HG03039 (cell line): ENCODE measurements around the gene ALDH1A1.

ENCODE experiments used
- ATAC-seq: cut with Tn5 transposase; IDR thresholded peaks from one replicate; pipeline ENCODE4 v1.9.1; 2021; ENCODE audit warnings: mild to moderate bottlenecking, moderate library complexity; ENCODE audit not compliant: unreplicated experiment

The ALDH1A1 gene

GRCh38 chr9:72898784-72899733 lies 53.8 kb downstream of the ALDH1A1 start:
- ATAC-seq = no peak

- ATAC-seq = no peak
Observed at GRCh38 chr9:72898360-72898759, 54.5 kb downstream of the ALDH1A1 start.

- ATAC-seq = no peak
Observed at GRCh38 chr9:72897069-72897649, 55.7 kb downstream of the ALDH1A1 start.

DNA sequence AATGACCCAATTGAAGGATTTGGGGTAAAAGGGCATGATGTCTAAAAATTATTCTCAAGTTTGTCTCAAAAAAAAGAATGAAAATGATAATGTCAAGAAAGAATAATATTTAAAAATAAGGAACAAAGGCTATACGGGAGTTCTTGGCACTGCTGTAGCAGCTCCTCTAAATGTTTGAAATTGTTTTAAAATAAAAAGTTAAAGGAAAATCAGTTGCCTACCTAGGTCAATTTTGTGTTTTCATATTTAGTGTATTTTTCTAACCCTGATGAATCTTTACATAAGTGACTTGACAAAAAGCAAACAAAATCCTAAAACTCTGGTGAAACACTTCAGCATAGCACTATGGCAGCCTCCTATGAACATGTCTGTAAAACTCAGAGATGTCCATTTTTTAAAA lies 56.4 kb downstream of the ALDH1A1 start:
- ATAC-seq = no peak

- ATAC-seq = no peak
Observed at GRCh38 chr9:72895122-72895521, 57.7 kb downstream of the ALDH1A1 start.

DNA sequence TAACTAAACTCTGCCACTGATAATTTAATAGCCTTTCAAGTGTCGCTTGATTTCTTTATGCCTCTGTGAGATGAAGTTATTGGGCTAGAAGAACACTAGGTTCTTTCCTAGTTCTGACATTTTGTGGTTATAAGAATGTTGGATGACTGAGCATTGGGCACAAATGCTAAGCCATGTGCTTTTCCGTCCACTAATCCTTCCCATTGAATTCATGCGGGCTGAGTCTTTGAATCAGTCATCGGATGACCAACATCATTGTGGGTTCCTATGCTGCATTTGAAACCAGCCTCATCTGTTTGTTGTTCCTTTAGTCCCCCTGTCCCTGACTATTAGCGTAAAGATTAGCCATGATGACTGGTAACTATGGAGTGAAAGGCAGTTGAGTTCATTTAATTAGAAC lies 58.5 kb downstream of the ALDH1A1 start:
- no peak for ATAC-seq

DNA sequence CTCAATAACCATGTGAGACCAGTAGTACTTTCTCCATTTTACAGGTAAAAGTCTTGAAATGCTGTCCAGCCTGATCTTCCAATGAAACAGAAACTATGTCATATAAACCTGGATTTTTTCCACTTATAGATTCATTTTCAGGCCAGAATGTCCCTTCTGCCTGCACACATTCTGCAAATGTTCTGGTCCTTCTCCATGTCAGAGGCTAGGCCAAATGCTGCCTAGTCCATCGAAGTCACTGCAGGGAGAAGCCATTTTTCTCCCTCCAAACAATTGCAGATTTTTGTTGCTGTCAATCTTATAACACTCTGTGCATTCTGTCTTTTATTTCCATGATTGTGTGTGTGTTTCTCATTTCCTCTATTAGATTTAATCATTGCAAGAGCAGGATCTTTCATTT lies 59.4 kb downstream of the ALDH1A1 start:
- ATAC-seq = no peak

GRCh38 chr9:72891043-72891442 lies 61.8 kb downstream of the ALDH1A1 start:
- ATAC-seq = no peak

DNA sequence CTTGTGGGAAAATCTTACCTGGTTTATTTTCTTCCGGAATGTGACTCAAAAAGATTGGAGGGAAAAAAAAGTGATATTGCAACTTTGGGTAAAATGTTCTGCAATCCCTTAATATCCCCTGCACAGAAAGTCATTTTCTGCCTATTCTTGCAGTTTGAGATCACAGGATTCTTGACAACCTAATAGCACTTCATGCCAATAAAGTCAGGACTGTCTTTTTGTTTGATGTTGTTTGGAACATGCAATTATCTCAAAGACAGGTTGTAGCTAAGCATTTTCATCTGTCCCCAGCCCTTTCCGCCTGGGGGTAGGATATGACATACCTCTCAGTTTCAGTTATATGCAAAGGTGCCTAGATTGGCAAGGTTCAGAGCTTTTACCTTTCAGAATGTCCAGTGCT lies 63.9 kb downstream of the ALDH1A1 start:
- no peak for ATAC-seq

GRCh38 chr9:72888067-72888466 lies 64.8 kb downstream of the ALDH1A1 start:
- no peak for ATAC-seq

DNA sequence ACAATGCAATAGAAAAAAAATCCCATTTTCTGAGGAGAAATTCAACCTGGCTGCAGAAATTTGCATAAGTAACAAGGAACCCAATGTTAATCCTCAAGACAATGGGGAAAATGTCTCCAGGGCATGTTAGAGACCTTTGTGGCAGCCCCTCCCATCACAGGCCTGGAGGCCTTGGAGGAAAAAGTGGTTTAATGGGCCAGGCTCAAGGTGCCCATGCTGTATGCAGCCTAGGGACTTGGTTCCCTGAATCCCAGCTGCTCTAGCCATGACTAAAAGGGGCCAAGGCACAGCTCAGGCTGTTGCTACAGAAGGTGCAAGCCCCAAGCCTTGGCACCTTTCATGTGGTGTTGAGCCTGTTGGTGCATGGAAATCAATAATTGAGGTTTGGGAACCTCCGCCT lies 66.5 kb downstream of the ALDH1A1 start:
- ATAC-seq = no peak

GRCh38 chr9:72884508-72884907 lies 68.3 kb downstream of the ALDH1A1 start:
- ATAC-seq = no peak

DNA sequence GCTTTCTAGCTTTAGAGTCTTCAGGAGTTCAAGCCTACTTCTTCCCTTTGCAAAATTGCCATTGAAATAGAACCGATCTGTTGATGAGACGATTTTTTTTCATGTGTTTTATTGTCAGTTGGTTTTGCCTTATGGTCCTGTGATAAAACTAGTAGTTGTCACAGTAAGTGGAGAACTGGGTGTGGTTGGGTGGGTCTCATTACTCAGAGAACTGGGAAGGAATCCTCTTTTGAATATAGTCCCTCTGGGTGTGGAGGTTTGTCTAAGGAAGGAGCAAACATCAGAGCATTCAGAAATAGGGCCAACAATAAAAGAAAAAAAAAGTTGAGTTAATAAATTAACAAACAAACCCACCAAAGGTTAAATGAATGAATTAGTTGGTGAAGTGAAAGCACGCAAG lies 69.0 kb downstream of the ALDH1A1 start:
- no peak for ATAC-seq

DNA sequence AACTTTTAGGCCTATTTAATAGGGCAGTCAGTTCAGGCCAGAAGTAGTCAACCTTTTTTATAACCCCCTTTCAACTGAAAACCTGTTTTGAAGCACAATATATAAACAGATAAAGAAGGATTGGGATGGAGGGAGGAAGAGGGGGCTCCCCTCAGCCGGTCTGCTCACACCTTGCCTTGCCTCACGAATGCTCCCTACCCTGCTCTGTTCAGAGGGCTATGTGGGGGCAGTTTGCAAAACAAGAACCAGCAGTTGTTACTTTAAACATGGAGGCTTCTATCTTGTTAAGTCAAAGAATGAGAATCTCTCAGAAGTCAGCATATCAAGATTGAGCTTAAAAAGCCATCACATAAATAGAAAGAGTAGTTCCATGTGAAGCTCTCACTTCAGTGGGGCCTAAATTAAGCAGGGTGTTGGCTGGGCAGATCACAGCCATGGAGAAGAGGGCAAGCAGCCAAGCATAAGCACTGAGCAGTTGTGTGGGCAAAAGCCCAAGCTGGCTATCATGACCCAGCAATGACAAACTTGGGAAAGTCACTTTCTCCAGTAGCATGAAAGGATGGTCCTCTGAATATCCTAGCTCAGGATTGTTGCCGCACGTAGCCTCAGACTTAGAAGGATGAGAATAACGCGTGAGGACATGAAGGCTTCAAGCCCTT lies 70.6 kb downstream of the ALDH1A1 start:
- ATAC-seq = no peak

- ATAC-seq = no peak
Observed at GRCh38 chr9:72880821-72881220, 72.0 kb downstream of the ALDH1A1 start.

- no peak for ATAC-seq
Observed at GRCh38 chr9:72875221-72875620, 77.6 kb downstream of the ALDH1A1 start.

DNA sequence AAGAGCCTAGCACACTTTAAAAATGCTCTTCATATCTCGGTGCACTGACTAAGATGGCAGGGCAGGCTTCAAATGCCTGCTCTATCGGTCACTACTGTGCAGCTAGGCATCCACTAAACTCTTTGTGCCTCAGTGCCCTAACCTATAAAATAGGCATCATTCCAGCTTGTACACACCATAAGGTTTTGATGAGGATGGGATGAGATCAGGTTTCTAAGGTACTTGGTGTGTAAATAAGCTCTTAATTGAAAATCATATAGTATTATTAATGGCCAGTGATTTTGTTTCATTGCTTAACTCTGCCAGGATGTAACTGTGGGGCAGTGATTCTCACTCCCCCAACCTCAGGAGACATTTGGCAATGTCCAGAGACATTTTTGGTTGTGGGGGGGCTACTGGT lies 78.5 kb downstream of the ALDH1A1 start:
- no peak for ATAC-seq

DNA sequence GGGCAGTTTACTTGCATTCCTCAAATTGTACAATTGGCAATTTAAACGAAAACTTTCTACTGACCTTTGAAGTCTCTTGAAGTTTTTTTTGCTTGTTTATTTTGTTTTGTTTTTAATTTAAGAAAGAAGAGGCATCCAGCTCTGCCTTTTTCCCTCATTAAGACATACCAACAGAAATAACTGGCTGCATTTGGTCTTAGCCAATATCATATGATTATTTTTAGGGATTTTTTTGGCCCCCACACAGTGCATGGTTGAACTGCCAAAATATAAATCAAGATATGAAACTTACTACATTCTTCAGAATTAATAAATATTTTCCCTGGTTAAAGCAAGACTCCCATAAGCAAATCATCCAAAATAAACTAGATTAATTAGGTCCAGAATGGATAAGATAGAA lies 79.4 kb downstream of the ALDH1A1 start:
- no peak for ATAC-seq

DNA sequence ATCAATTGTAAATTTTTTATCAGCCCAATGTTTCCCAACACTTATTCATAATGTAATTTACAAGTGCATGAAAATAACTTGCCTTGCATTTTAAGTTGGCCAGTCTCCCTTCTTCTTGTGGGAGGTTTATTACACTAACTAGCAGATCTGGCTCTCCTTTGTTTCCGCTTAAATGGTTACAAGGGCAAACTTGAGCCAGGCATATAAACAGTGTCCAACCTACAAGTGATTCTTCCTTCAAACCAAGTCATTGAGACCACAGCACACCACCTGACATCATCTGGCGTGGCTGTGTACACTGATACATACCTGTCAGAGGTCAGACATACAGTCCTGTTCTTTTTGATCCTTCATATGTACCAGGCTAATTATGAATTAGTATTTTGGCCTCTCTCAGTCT lies 80.1 kb downstream of the ALDH1A1 start:
- ATAC-seq = no peak

DNA sequence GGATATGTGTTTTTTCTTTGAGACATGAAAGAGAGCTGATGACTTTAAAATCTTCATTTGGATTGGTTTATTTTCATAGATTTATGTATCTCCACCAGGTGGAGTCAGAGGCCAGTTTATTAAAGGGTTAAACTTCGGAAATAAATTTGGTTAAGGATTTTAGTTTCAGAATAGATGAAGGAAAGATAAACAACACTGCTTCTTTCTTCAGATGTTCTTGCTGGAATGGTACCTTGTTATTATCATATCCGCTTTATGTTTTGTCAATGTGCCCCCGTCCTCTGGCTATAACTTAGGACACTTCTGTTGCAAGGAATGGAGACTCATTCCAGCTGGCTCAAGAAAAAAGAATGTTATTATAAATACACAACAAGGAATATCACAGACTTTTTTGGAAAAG lies 81.2 kb downstream of the ALDH1A1 start:
- no peak for ATAC-seq

- no peak for ATAC-seq
Observed at GRCh38 chr9:72864327-72864726, 88.5 kb downstream of the ALDH1A1 start.
